IMR-90 (cell line): Measurements from ENCODE around the gene AOPEP. TPM values are rescaled to one million over a fixed set of nuclear protein-coding genes. Genes with fewer than 3 reads are reported as not detected.
A peak's percentile ranks its signal among the peaks of the same experiment; 100 is the strongest.

ENCODE experiments used
- ATAC-seq: fragments of 200-7000 bp; cut with Tn5 transposase; 2 replicates; pipeline ENCODE4 v1.9.1; 2020; ENCODE audit warnings: low read depth, mild to moderate bottlenecking, moderate library complexity
- BruUV-seq: library from RNA; stranded (reverse); fragments of 400-500 nt; replicated peaks from 2 replicates; lab custom pipeline; 2021; lab: Mats Ljungman, UMichigan
- CTCF ChIA-PET: fragments of 300-600 bp; formaldehyde crosslinking; extraction: SDS; loops from one replicate; lab custom pipeline; 2021; ENCODE audit warnings: antibody characterized with exemption; lab: Yijun Ruan, JAX
- POLR2A ChIA-PET: fragments of 300-600 bp; sonication (Branson Sonifier 250); formaldehyde crosslinking; loops from one replicate; lab custom pipeline; 2022; ENCODE audit warnings: antibody characterized with exemption; ENCODE audit not compliant: unreplicated experiment; lab: Charles Lee
- DNase-seq: peaks from one replicate; pipeline ENCODE4 v3.0.0; 2013
- H2AFZ ChIP-seq: replicated peaks from 2 replicates; pipeline ENCODE3; 2013; ENCODE audit warnings: low read length, mild to moderate bottlenecking; ENCODE audit not compliant: poor library complexity
- H2AK5ac ChIP-seq: 2 replicates; pipeline ENCODE4 v1.6.1; 2013; ENCODE audit warnings: low read depth, low read length, inconsistent platforms
- H2AK9ac ChIP-seq: replicated peaks from 2 replicates; pipeline ENCODE3; 2013; ENCODE audit warnings: mild to moderate bottlenecking, low read depth, low read length, moderate library complexity; ENCODE audit not compliant: poor library complexity
- H2BK120ac ChIP-seq: 2 replicates; pipeline ENCODE4 v1.6.1; 2013; ENCODE audit warnings: low read depth, low read length, inconsistent platforms
- H2BK15ac ChIP-seq: 3 replicates; pipeline ENCODE4 v1.6.1; 2013; ENCODE audit warnings: low read depth, low read length, inconsistent platforms
- H2BK20ac ChIP-seq: 2 replicates; pipeline ENCODE4 v1.6.1; 2013; ENCODE audit warnings: low read depth, mild to moderate bottlenecking, inconsistent platforms, low read length, moderate library complexity
- H2BK5ac ChIP-seq: 2 replicates; pipeline ENCODE4 v1.6.1; 2013; ENCODE audit warnings: mild to moderate bottlenecking, low read depth, low read length, inconsistent platforms; ENCODE audit not compliant: poor library complexity, severe bottlenecking
- H3K14ac ChIP-seq: replicated peaks from 2 replicates; pipeline ENCODE4 v1.6.1; 2013; ENCODE audit warnings: low read depth, low read length, inconsistent platforms
- H3K18ac ChIP-seq: 2 replicates; pipeline ENCODE4 v1.6.1; 2013; ENCODE audit warnings: low read depth, low read length, control low read depth
- H3K23ac ChIP-seq: 2 replicates; pipeline ENCODE4 v1.6.1; 2013; ENCODE audit warnings: low read depth, low read length, inconsistent platforms
- H3K27ac ChIP-seq: 2 replicates; pipeline ENCODE4 v1.5.1; 2013; ENCODE audit warnings: mild to moderate bottlenecking, control low read depth, low read length; ENCODE audit not compliant: insufficient read depth
- H3K27me3 ChIP-seq: 2 replicates; pipeline ENCODE4 v1.6.1; 2013; ENCODE audit warnings: low read length; ENCODE audit not compliant: control insufficient read depth, insufficient read depth
- H3K36me3 ChIP-seq: 2 replicates; pipeline ENCODE4 v1.6.1; 2013; ENCODE audit warnings: low read length, mixed read lengths; ENCODE audit not compliant: control insufficient read depth, insufficient read depth
- H3K4ac ChIP-seq: 2 replicates; pipeline ENCODE4 v1.6.1; 2013; ENCODE audit warnings: low read depth, low read length, inconsistent platforms
- H3K4me1 ChIP-seq: 2 replicates; pipeline ENCODE4 v1.6.1; 2013; ENCODE audit warnings: low read length, mixed read lengths; ENCODE audit not compliant: control insufficient read depth, insufficient read depth
- H3K4me2 ChIP-seq: 2 replicates; pipeline ENCODE4 v1.6.1; 2013; ENCODE audit warnings: low read depth, mild to moderate bottlenecking, control low read depth, low read length, moderate library complexity
- H3K4me3 ChIP-seq: 2 replicates; pipeline ENCODE4 v1.5.1; 2013; ENCODE audit warnings: low read depth, mild to moderate bottlenecking, control low read depth, low read length, moderate library complexity; ENCODE audit not compliant: insufficient read depth
- H3K56ac ChIP-seq: 2 replicates; pipeline ENCODE4 v1.6.1; 2013; ENCODE audit warnings: low read length, inconsistent platforms; ENCODE audit not compliant: insufficient read depth; ENCODE audit errors: extremely low read depth
- H3K79me1 ChIP-seq, 2 experiments: 2 replicates each; pipeline ENCODE4 v1.6.1; 2013; ENCODE audit warnings: low read length in 2 of 2, inconsistent platforms in 1 of 2, low read depth in 1 of 2
- H3K9ac ChIP-seq: 2 replicates; pipeline ENCODE4 v1.6.1; 2013; ENCODE audit warnings: low read depth, low read length, control low read depth
- H3K9me1 ChIP-seq: 2 replicates; pipeline ENCODE4 v1.6.1; 2013; ENCODE audit warnings: low read length, inconsistent platforms; ENCODE audit not compliant: insufficient read depth
- H3K9me3 ChIP-seq: 2 replicates; pipeline ENCODE4 v1.6.1; 2013; ENCODE audit warnings: low read length; ENCODE audit not compliant: control insufficient read depth, insufficient read depth
- H4K20me1 ChIP-seq: 2 replicates; pipeline ENCODE4 v1.6.1; 2013; ENCODE audit warnings: low read length, inconsistent platforms; ENCODE audit not compliant: insufficient read depth
- H4K5ac ChIP-seq: 2 replicates; pipeline ENCODE4 v1.6.1; 2013; ENCODE audit warnings: mild to moderate bottlenecking, low read depth, low read length, control low read depth
- H4K8ac ChIP-seq, 2 experiments: 2 replicates each; pipeline ENCODE4 v1.6.1; 2013; ENCODE audit warnings: low read depth in 2 of 2, low read length in 2 of 2, control low read depth in 1 of 2, inconsistent platforms in 1 of 2
- H4K91ac ChIP-seq: 2 replicates; pipeline ENCODE4 v1.6.1; 2013; ENCODE audit warnings: low read depth, low read length, inconsistent platforms; ENCODE audit not compliant: insufficient read depth
- BHLHE40 ChIP-seq: fragments of 150-350 bp; IDR thresholded peaks from 2 replicates; pipeline ENCODE4 v1.6.1; 2016; ENCODE audit warnings: mild to moderate bottlenecking, low read depth, low read length
- CEBPB ChIP-seq: IDR thresholded peaks from 2 replicates; pipeline ENCODE4 v1.6.1; 2012; ENCODE audit warnings: low read depth, low read length, improper control_type of control experiment
- CHD1 ChIP-seq: IDR thresholded peaks from 2 replicates; pipeline ENCODE4 v1.6.1; 2012; ENCODE audit warnings: low read depth, low read length, improper control_type of control experiment
- FOS ChIP-seq: fragments of 150-350 bp; IDR thresholded peaks from 2 replicates; pipeline ENCODE4 v1.6.1; 2016; ENCODE audit warnings: low read depth, low read length
- MAFK ChIP-seq: IDR thresholded peaks from 2 replicates; pipeline ENCODE4 v1.6.1; 2012; ENCODE audit warnings: low read depth, low read length, improper control_type of control experiment
- MXI1 ChIP-seq: IDR thresholded peaks from 2 replicates; pipeline ENCODE4 v1.6.1; 2012; ENCODE audit warnings: low read depth, mild to moderate bottlenecking, low read length, moderate library complexity, borderline replicate concordance
- NFE2L2 ChIP-seq: fragments of 150-350 bp; IDR thresholded peaks from 2 replicates; pipeline ENCODE4 v1.6.1; 2016; ENCODE audit warnings: low read depth, mild to moderate bottlenecking, low read length
- RAD21 ChIP-seq: IDR thresholded peaks from 2 replicates; pipeline ENCODE4 v1.6.1; 2012; ENCODE audit warnings: low read length, improper control_type of control experiment
- RCOR1 ChIP-seq: IDR thresholded peaks from 2 replicates; pipeline ENCODE4 v1.6.1; 2012; ENCODE audit warnings: mild to moderate bottlenecking, low read length, improper control_type of control experiment; ENCODE audit not compliant: insufficient replicate concordance
- SMC3 ChIP-seq: fragments of 150-350 bp; IDR thresholded peaks from 2 replicates; pipeline ENCODE4 v1.6.1; 2016; ENCODE audit warnings: low read depth, mild to moderate bottlenecking, antibody characterized with exemption, low read length, moderate library complexity
- USF2 ChIP-seq: fragments of 150-350 bp; IDR thresholded peaks from 2 replicates; pipeline ENCODE4 v1.6.1; 2017; ENCODE audit warnings: mild to moderate bottlenecking, antibody characterized with exemption, low read length, low read depth
- WGBS, 2 experiments: methylation state at CpG; one replicate each; pipeline versions ENCODE4 v1.1.5 to v1.1.7; 2013; ENCODE audit warnings: missing lambda C conversion rate in 2 of 2; ENCODE audit not compliant: insufficient read length in 1 of 2; ENCODE audit errors: extremely low coverage in 2 of 2; 5-methylcytosine and 5-hydroxymethylcytosine counted together
- dilution Hi-C: fragments of 300-500 bp; cut with HindIII; formaldehyde crosslinking; loops from one replicate; pipeline ENCODE4 v1.14.3; 2018; ENCODE audit warnings: low sequenced_read_pairs; ENCODE audit not compliant: unreplicated experiment
- in situ Hi-C: fragments of 300-500 bp; cut with MboI; formaldehyde crosslinking; loops from 3 replicates; pipeline ENCODE4 v1.14.3; 2019; ENCODE audit warnings: low sequenced_read_pairs, inconsistent platforms, mixed read lengths
- intact Hi-C: fragments of 100-400 bp; cut with micrococcal nuclease; formaldehyde crosslinking; loops from 2 replicates; pipeline ENCODE4 v1.10.0; 2022
- polyA plus RNA-seq, 3 experiments: library from polyadenylated mRNA; depleted of rRNA; stranded (reverse); fragments of >200 nt; gene quantifications; 2 replicates each; pipeline ENCODE4 v1.2.3, GENCODE V29; 2012; ENCODE audit warnings: low replicate concordance in 1 of 3
- total RNA-seq: library from RNA; depleted of rRNA; stranded (reverse); fragments of >200 nt; gene quantifications from 2 replicates; pipeline ENCODE4 v1.2.3, GENCODE V29; 2012
- TF ChIP-seq, protein P1 (sequence below): conservative IDR thresholded peaks from 2 replicates; pipeline ENCODE4 v1.5.1; 2012; ENCODE audit warnings: mild to moderate bottlenecking, low read depth, low read length, improper control_type of control experiment

The AOPEP gene
- total and polyA plus RNA-seq, 2 of the 4 experiments (the other 2 are of a cell fraction): 34.9 to 38.7 TPM

DNA sequence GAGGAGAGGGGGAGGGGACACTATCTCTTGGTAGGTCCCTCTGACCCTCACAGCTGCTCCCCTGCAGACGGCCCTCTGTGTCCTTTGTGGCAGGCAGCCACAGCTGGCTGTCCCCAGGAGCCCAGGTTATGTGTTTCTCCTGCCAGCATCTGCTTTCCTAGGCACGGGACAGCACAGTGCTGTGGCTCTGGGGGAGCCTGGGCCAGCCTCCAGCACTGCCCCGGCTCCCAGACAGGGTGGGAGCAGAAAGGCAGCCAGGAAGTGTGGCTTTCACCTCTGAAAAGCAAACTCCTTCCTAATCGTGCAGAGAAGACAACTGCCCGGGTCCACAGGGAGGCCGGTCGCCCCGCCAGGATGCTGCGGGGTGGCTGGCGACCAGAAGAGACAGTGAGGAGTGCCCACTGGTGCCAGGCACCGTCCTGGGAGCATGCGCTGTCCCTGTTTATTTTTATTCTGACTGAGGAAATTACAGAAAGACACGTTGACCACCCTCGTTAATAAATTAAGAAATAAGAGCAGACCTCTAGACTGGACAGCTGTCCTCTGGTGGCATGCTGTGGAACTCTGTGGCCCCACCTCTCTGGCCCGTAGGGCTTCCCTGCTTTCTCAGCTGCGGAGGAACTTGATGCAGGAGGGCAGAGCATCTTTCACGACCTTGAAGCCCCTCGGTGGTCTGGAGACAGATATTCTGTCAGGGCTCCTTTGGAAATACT lies 350.7 kb downstream of the AOPEP start:
- POLR2A ChIA-PET: no interaction called here
- intact Hi-C loops: loop anchor here (5.0 kb wide), 1 partner anchor 395 kb away; no protein-coding TSS in a partner anchor
- Histone ChIP-seq H2BK120ac (no peak overlapping the region), H3K14ac (0 out of 2 replicates have a peak overlapping the region, but pooled peaks have one; percentile 42), H3K9ac (no peak overlapping the region), H4K8ac (peak overlapping the region in 1 of 2 experiments; percentile 27; a peak in 1 of 4 replicates), H3K79me1 (peaks cover 35 to 95% of the 10 kb centered on the region in 2 experiments), H3K4me3 (no peak overlapping the region), H3K4ac (0 out of 2 replicates have a peak overlapping the region, but pooled peaks have one; percentile 45), H3K23ac (0 out of 2 replicates have a peak overlapping the region, but pooled peaks have one; percentile 27), H3K27ac (peak overlapping the region; percentile 1; the same call in 1 of the 2 replicates), H3K18ac (no peak overlapping the region), H3K4me1 (peaks cover 19% of the 10 kb centered on the region), H3K36me3 (peaks cover 55% of the 10 kb centered on the region), H3K27me3 (no peaks in the 10 kb centered on the region), H2AK9ac (peak overlapping the region; percentile 43), H2AK5ac (no peak overlapping the region), H2BK5ac (no peak overlapping the region), H3K9me3 (no peaks in the 10 kb centered on the region), H2AFZ (peak overlapping the region; percentile 36), H4K5ac (no peak overlapping the region), H2BK20ac (no peak overlapping the region), H3K9me1 (peaks cover 29% of the 10 kb centered on the region), H3K56ac (no peak overlapping the region), H4K20me1 (peaks cover 89% of the 10 kb centered on the region), H4K91ac (no peak overlapping the region), H3K4me2 (no peak overlapping the region), H2BK15ac (no peak overlapping the region)
- in situ Hi-C loops: no loop called here
- dilution Hi-C loops: no loop called here
- BruUV-seq: no TSS peak
- WGBS, 2 experiments: 80% methylated on average over 5 of the region's 18 CpGs; no CpG with 5 or more reads in 1 of the 2 experiments
- TF ChIP-seq, protein P1, sequence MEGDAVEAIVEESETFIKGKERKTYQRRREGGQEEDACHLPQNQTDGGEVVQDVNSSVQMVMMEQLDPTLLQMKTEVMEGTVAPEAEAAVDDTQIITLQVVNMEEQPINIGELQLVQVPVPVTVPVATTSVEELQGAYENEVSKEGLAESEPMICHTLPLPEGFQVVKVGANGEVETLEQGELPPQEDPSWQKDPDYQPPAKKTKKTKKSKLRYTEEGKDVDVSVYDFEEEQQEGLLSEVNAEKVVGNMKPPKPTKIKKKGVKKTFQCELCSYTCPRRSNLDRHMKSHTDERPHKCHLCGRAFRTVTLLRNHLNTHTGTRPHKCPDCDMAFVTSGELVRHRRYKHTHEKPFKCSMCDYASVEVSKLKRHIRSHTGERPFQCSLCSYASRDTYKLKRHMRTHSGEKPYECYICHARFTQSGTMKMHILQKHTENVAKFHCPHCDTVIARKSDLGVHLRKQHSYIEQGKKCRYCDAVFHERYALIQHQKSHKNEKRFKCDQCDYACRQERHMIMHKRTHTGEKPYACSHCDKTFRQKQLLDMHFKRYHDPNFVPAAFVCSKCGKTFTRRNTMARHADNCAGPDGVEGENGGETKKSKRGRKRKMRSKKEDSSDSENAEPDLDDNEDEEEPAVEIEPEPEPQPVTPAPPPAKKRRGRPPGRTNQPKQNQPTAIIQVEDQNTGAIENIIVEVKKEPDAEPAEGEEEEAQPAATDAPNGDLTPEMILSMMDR: no peak
- TF ChIP-seq SMC3 (no peak), NFE2L2 (no peak), MXI1 (no peak), MAFK (no peak), CEBPB (no peak), BHLHE40 (no peak), USF2 (no peak), FOS (no peak), RAD21 (no peak), CHD1 (no peak), RCOR1 (no peak)
- CTCF ChIA-PET: interaction anchor here (1.4 kb wide), 1 partner anchor 11 kb away, joined by 3 read pairs; no protein-coding TSS in a partner anchor
- DNase-seq (no peak), ATAC-seq (no peak)
